HepG2 (cell line): ENCODE data around the gene FKBP1B. TPM values are rescaled to one million over a fixed set of nuclear protein-coding genes. Genes with fewer than 3 reads are reported as not detected.

Experiments used
- CBFB ChIP-seq: sonication (generic); formaldehyde crosslinking; IDR thresholded peaks from 2 replicates; pipeline ENCODE4 v1.4.0; 2020; ENCODE audit warnings: missing genetic modification reagents
- CHD2 ChIP-seq: IDR thresholded peaks from 2 replicates; pipeline ENCODE4 v1.6.1; 2011; ENCODE audit warnings: low read depth, low read length, improper control_type of control experiment
- ETV5 ChIP-seq: IDR thresholded peaks from 2 replicates; pipeline ENCODE4 v1.6.1; 2018; ENCODE audit warnings: missing biosample characterization, missing genetic modification reagents, inconsistent platforms, borderline replicate concordance
- GABPA ChIP-seq, 2 experiments: IDR thresholded peaks; 2 replicates each; pipeline ENCODE4 v1.6.1; 2011 to 2016; ENCODE audit warnings: low read depth in 2 of 2, low read length in 1 of 2, missing biosample characterization in 1 of 2, missing genetic modification characterization in 1 of 2
- GPN1 ChIP-seq: sonication (generic); formaldehyde crosslinking; IDR thresholded peaks from 2 replicates; pipeline ENCODE4 v1.5.1; 2020; ENCODE audit warnings: missing genetic modification reagents, borderline replicate concordance
- HNF4A ChIP-seq: sonication (generic); formaldehyde crosslinking; IDR thresholded peaks from 2 replicates; pipeline ENCODE4 v1.4.0; 2020; ENCODE audit warnings: missing genetic modification reagents
- HNRNPL ChIP-seq: fragments of 200-400 bp; formaldehyde crosslinking; IDR thresholded peaks from 2 replicates; pipeline ENCODE4 v1.6.1; 2017; ENCODE audit warnings: mild to moderate bottlenecking, low read depth, low read length
- JUND ChIP-seq: sonication (generic); formaldehyde crosslinking; IDR thresholded peaks from 2 replicates; pipeline ENCODE4 v1.8.0; 2022; ENCODE audit warnings: mild to moderate bottlenecking, missing genetic modification reagents
- REPIN1 ChIP-seq: sonication (generic); formaldehyde crosslinking; IDR thresholded peaks from 2 replicates; pipeline ENCODE4 v1.8.0; 2022; ENCODE audit warnings: missing genetic modification reagents, low read depth, mild to moderate bottlenecking, borderline replicate concordance
- RFXAP ChIP-seq: sonication (generic); formaldehyde crosslinking; IDR thresholded peaks from 2 replicates; pipeline ENCODE4 v1.4.0; 2020; ENCODE audit warnings: missing genetic modification reagents, borderline replicate concordance
- ZFP37 ChIP-seq: sonication (generic); formaldehyde crosslinking; IDR thresholded peaks from 2 replicates; pipeline ENCODE4 v1.4.0; 2020; ENCODE audit warnings: missing genetic modification reagents, borderline replicate concordance
- ZFX ChIP-seq: sonication (generic); formaldehyde crosslinking; IDR thresholded peaks from 2 replicates; pipeline ENCODE4 v1.4.0; 2020; ENCODE audit warnings: mild to moderate bottlenecking, low read depth, missing genetic modification reagents, moderate library complexity
- ZHX2 ChIP-seq, 2 experiments: sonication (generic) in 1 of 2; formaldehyde crosslinking in 1 of 2; IDR thresholded peaks; 2 replicates each; pipeline versions ENCODE4 v1.6.1 to v1.9.0; 2014 to 2022; ENCODE audit warnings: antibody characterized with exemption in 1 of 2, borderline replicate concordance in 1 of 2, inconsistent platforms in 1 of 2, low read depth in 1 of 2, missing genetic modification reagents in 1 of 2
- ZSCAN29 ChIP-seq: sonication (generic); formaldehyde crosslinking; conservative IDR thresholded peaks from 2 replicates; pipeline ENCODE4 v1.4.0; 2020; ENCODE audit warnings: mild to moderate bottlenecking, missing genetic modification reagents
- polyA plus RNA-seq, 8 experiments: library from polyadenylated mRNA; depleted of rRNA in 3 of 8; stranded (reverse) in 7 of 8; unstranded in 1 of 8; fragments of >200 nt; fragmentation: Illumina TruSeq in 4 of 8; extraction: Trizol in 4 of 8; gene quantifications; 2 replicates each; pipeline versions ENCODE4 v1.2.1 to v1.2.3, GENCODE V29; 2011 to 2016; ENCODE audit warnings: low read depth in 4 of 8, missing spikeins in 1 of 8, mixed read lengths in 1 of 8; ENCODE audit not compliant: insufficient read depth in 1 of 8
- total RNA-seq, 5 experiments: library from RNA; depleted of rRNA; stranded (reverse); fragments of >200 nt; fragmentation: Illumina TruSeq; extraction: Trizol; gene quantifications; 2 replicates each; pipeline ENCODE4 v1.2.3, GENCODE V29; 2016; ENCODE audit warnings: low read depth in 1 of 5
- TF ChIP-seq, protein P1 (sequence below): sonication (generic); formaldehyde crosslinking; IDR thresholded peaks from 2 replicates; pipeline ENCODE4 v1.4.0; 2020; ENCODE audit warnings: missing genetic modification reagents
- TF ChIP-seq, protein P2 (sequence below): sonication (generic); formaldehyde crosslinking; IDR thresholded peaks from 2 replicates; pipeline ENCODE4 v1.5.0; 2020; ENCODE audit warnings: mild to moderate bottlenecking, missing genetic modification reagents
- TF ChIP-seq, protein P3 (sequence below): sonication (generic); formaldehyde crosslinking; IDR thresholded peaks from 2 replicates; pipeline ENCODE4 v1.4.0; 2020; ENCODE audit warnings: missing genetic modification reagents

FKBP1B gene
- total and polyA plus RNA-seq, 2 of the 13 experiments (the other 11 are each of a cell fraction or from before 2014, with no cell fraction given) = 35.2 to 96.3 TPM

DNA sequence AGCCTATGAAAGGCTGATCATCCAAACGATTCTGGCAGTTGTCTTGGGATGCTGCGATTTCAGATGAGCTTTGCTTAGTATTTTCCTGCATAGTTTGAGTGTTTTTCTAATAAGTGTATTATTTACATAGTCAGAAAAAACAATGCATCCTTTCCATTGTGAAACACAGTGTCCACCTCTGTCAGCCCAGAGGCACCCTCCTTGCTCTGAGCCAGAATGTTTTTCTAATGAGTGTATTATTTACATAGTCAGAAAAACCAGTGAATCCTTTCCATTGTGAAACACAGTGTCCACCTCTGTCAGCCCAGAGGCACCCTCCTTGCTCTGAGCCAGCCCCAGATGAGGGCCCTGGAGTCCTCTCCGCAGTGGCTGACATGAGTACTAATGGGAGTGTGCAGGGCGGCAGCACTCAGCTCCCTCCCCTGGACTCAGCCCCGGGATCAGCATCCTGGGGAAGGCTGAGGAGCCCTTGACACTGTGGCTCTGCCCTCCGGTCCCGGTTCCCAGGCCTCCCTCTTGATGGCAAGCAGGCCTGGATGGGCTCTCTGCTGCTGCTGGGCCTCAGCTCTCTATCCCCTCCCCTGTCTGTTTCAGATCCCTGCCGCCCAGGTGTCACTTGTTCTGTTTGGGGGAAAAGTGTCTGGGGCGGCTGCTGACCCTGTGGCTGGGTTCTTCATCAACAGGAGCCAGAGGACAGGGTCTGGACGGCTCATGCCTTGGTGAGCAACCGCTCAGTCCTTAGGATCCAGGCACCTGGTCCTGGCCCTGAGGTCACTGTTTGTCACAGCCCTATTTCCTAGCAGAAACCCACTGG lies 33.8 kb upstream of the FKBP1B start (continued):
- TF ChIP-seq, protein P1, sequence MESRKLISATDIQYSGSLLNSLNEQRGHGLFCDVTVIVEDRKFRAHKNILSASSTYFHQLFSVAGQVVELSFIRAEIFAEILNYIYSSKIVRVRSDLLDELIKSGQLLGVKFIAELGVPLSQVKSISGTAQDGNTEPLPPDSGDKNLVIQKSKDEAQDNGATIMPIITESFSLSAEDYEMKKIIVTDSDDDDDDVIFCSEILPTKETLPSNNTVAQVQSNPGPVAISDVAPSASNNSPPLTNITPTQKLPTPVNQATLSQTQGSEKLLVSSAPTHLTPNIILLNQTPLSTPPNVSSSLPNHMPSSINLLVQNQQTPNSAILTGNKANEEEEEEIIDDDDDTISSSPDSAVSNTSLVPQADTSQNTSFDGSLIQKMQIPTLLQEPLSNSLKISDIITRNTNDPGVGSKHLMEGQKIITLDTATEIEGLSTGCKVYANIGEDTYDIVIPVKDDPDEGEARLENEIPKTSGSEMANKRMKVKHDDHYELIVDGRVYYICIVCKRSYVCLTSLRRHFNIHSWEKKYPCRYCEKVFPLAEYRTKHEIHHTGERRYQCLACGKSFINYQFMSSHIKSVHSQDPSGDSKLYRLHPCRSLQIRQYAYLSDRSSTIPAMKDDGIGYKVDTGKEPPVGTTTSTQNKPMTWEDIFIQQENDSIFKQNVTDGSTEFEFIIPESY = peak; percentile 23; the same call in 1 of the 2 replicates
- TF ChIP-seq ZSCAN29 = peak; percentile 44
- TF ChIP-seq ETV5 = peak; percentile 42; the same call in 1 of the 2 replicates
- no peak for TF ChIP-seq CBFB (CRISPR knock-in tag)
- TF ChIP-seq ZHX2 (IDR thresholded peaks at IDR 0.05; ENCODE audit: low read depth) = peak; percentile 60; the same call in 1 of the 2 replicates
- TF ChIP-seq ZHX2 (CRISPR knock-in tag; IDR thresholded peaks at IDR 0.05; ENCODE audit: borderline replicate concordance) = no peak
- 0 out of 2 replicates have a peak, but pooled peaks have one; percentile 59 for TF ChIP-seq REPIN1
- no peak for TF ChIP-seq GABPA (IDR thresholded peaks at IDR 0.05; ENCODE audit: low read depth, low read length)
- peak; percentile 29; the same call in 1 of the 2 replicates for TF ChIP-seq GABPA (CRISPR knock-in tag; IDR thresholded peaks at IDR 0.05; ENCODE audit: low read depth)
- TF ChIP-seq HNRNPL = no peak
- TF ChIP-seq, protein P2, sequence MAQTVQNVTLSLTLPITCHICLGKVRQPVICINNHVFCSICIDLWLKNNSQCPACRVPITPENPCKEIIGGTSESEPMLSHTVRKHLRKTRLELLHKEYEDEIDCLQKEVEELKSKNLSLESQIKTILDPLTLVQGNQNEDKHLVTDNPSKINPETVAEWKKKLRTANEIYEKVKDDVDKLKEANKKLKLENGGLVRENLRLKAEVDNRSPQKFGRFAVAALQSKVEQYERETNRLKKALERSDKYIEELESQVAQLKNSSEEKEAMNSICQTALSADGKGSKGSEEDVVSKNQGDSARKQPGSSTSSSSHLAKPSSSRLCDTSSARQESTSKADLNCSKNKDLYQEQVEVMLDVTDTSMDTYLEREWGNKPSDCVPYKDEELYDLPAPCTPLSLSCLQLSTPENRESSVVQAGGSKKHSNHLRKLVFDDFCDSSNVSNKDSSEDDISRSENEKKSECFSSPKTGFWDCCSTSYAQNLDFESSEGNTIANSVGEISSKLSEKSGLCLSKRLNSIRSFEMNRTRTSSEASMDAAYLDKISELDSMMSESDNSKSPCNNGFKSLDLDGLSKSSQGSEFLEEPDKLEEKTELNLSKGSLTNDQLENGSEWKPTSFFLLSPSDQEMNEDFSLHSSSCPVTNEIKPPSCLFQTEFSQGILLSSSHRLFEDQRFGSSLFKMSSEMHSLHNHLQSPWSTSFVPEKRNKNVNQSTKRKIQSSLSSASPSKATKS (CRISPR knock-in tag) = peak; percentile 89; the same call in 1 of the 2 replicates
- peak; percentile 26; the same call in 1 of the 2 replicates for TF ChIP-seq HNF4A (CRISPR knock-in tag)
- peak; percentile 86 for TF ChIP-seq ZFX (CRISPR knock-in tag)
- TF ChIP-seq, protein P3, sequence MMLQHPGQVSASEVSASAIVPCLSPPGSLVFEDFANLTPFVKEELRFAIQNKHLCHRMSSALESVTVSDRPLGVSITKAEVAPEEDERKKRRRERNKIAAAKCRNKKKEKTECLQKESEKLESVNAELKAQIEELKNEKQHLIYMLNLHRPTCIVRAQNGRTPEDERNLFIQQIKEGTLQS (CRISPR knock-in tag) = peak; percentile 72; the same call in 1 of the 2 replicates
- TF ChIP-seq CHD2 = no peak
- peak; percentile 95 for TF ChIP-seq JUND
- TF ChIP-seq ZFP37 (CRISPR knock-in tag) = no peak
- peak; percentile 42; the same call in 1 of the 2 replicates for TF ChIP-seq RFXAP
- TF ChIP-seq GPN1 (CRISPR knock-in tag) = peak; percentile 53; the same call in 1 of the 2 replicates
